NT2/D1 (cell line): ENCODE results near the gene TEPSIN.

ENCODE experiments used
- SUZ12 ChIP-seq: IDR thresholded peaks from 2 replicates; pipeline ENCODE4 v1.6.1; 2011; ENCODE audit not compliant: insufficient read length, insufficient read depth; ENCODE audit errors: extremely low read depth
- YY1 ChIP-seq: IDR thresholded peaks from 2 replicates; pipeline ENCODE4 v1.6.1; 2011; ENCODE audit not compliant: insufficient read length, insufficient read depth
- ZNF274 ChIP-seq: IDR thresholded peaks from 2 replicates; pipeline ENCODE4 v1.6.1; 2011; ENCODE audit warnings: mild to moderate bottlenecking, low read depth, low read length

- TF ChIP-seq YY1 (no peak), ZNF274 (no peak), SUZ12 (no peak)
These were observed 39.9 kb downstream of the TEPSIN start for GRCh38 chr17:81198826-81199481.
